Measurements from ENCODE around the gene MTRFR. TPM values are rescaled to one million over a fixed set of nuclear protein-coding genes. Genes with fewer than 3 reads are reported as not detected.
A peak's percentile ranks its signal among the peaks of the same experiment; 100 is the strongest.
"Not testable (repeated sequence)": the region's sequence is repeated elsewhere in the genome, so short reads cannot be mapped to it uniquely, and the experiment has no call there.

MTRFR gene
- total RNA-seq = 10 to 100 TPM; 15.7 to 17.6 TPM
- polyA plus RNA-seq (ENCODE audit: insufficient read length in 2 of 2) = 10 to 100 TPM; 23.5 to 26.5 TPM
- long read RNA-seq, donor 1, transcript C12orf65-201 (3 exons, 2,073 nt) = major isoform, 17 of 559 reads
- long read RNA-seq, donor 1, partial matches to known transcripts = 516 of 559 reads
- long read RNA-seq, donor 1, other reads (novel, unspliced or antisense) = 23 of 559 reads
- long read RNA-seq, donor 2, transcript C12orf65-201 (3 exons, 2,073 nt) = major isoform, 10 of 590 reads
- long read RNA-seq, donor 2, partial matches to known transcripts = 557 of 590 reads
- long read RNA-seq, donor 2, other reads (novel, unspliced or antisense) = 23 of 590 reads
- long read RNA-seq, donor 3, transcript C12orf65-201 (3 exons, 2,073 nt) = major isoform, 7 of 347 reads
- long read RNA-seq, donor 3, partial matches to known transcripts = 317 of 347 reads
- long read RNA-seq, donor 3, other reads (novel, unspliced or antisense) = 21 of 347 reads
- long read RNA-seq, donor 4, transcript C12orf65-201 (3 exons, 2,073 nt) = major isoform, 11 of 1,368 reads
- long read RNA-seq, donor 4, partial matches to known transcripts = 1,293 of 1,368 reads
- long read RNA-seq, donor 4, other reads (novel, unspliced or antisense) = 61 of 1,368 reads

- Histone ChIP-seq H3K27me3 (ENCODE audit: control insufficient read depth, insufficient read depth, low read length) (no peaks in the 10 kb centered on the region), H3K27ac (ENCODE audit: low read depth, low read length) (peak within 1 kb of the TSS; percentile 98), H3K9me3 (ENCODE audit: control insufficient read depth, insufficient read depth, low read length) (no peaks in the 10 kb centered on the region), H3K4me1 (ENCODE audit: control insufficient read depth, insufficient read depth, low read length) (peaks cover 23% of the 10 kb centered on the region), H3K36me3 (ENCODE audit: control insufficient read depth, insufficient read depth, low read length) (peaks cover 14% of the 10 kb centered on the region), H3K4me3 (ENCODE audit: low read depth, low read length) (peak within 1 kb of the TSS; percentile 100)
- peak; percentile 98 to 100 (median 100) for DNase-seq (ENCODE audit: low read depth in 4 of 6, low spot score in 6 of 6)
- 0% methylated on average over 65 of the region's 66 CpGs for WGBS (ENCODE audit: insufficient coverage)
Measured at GRCh38 chr12:123232807-123233504, at the start of gene MTRFR, which contains the start of gene MPHOSPH9. TSS of gene MTRFR (plus strand) at chr12:123233436. CDS start at chr12:123253675, 20,239 bp downstream. TSS of gene MPHOSPH9 (minus strand) at chr12:123233141. CDS start at chr12:123230364, 2,777 bp downstream.

- DNase-seq (ENCODE audit: low read depth in 4 of 6, low spot score in 6 of 6) = no peak
- no peaks in the 10 kb centered on the region for H3K4me1 ChIP-seq (ENCODE audit: control insufficient read depth, insufficient read depth, low read length)
- no peak overlapping the region for H3K4me3 ChIP-seq (ENCODE audit: low read depth, low read length)
- 100% methylated on average over 2 of the region's 6 CpGs for WGBS (ENCODE audit: insufficient coverage)
- H3K9me3 ChIP-seq (ENCODE audit: control insufficient read depth, insufficient read depth, low read length) = no peaks in the 10 kb centered on the region
- no peaks in the 10 kb centered on the region for H3K27me3 ChIP-seq (ENCODE audit: control insufficient read depth, insufficient read depth, low read length)
- H3K27ac ChIP-seq (ENCODE audit: low read depth, low read length) = no peak overlapping the region
- peaks cover 53% of the 10 kb centered on the region for H3K36me3 ChIP-seq (ENCODE audit: control insufficient read depth, insufficient read depth, low read length)
Measured at GRCh38 chr12:123187637-123188036, 45.6 kb upstream of the MTRFR start.

- peak in 2 of 6 donors; percentile 1 to 77 for DNase-seq (ENCODE audit: low read depth in 4 of 6, low spot score in 6 of 6)
- WGBS (ENCODE audit: insufficient coverage) = 67% methylated on average over 1 of the region's 3 CpGs
Measured at GRCh38 chr12:123199936-123200335, 33.3 kb upstream of the MTRFR start.

GRCh38 chr12:123200414-123200813 is 32.8 kb upstream of the MTRFR start:
- Histone ChIP-seq H3K4me3 (ENCODE audit: low read depth, low read length) (no peak overlapping the region), H3K36me3 (ENCODE audit: control insufficient read depth, insufficient read depth, low read length) (peaks cover 43% of the 10 kb centered on the region), H3K4me1 (ENCODE audit: control insufficient read depth, insufficient read depth, low read length) (no peaks in the 10 kb centered on the region), H3K27me3 (ENCODE audit: control insufficient read depth, insufficient read depth, low read length) (no peaks in the 10 kb centered on the region), H3K27ac (ENCODE audit: low read depth, low read length) (no peak overlapping the region), H3K9me3 (ENCODE audit: control insufficient read depth, insufficient read depth, low read length) (no peaks in the 10 kb centered on the region)
- WGBS (ENCODE audit: insufficient coverage) = 93% methylated on average over 3 of the region's 7 CpGs
- DNase-seq (ENCODE audit: low read depth in 4 of 6, low spot score in 6 of 6) = no peak

More at GRCh38 chr12:123199936-123200335, 33.3 kb upstream of the MTRFR start:
- Histone ChIP-seq H3K4me1 (ENCODE audit: control insufficient read depth, insufficient read depth, low read length) (no peaks in the 10 kb centered on the region), H3K27ac (ENCODE audit: low read depth, low read length) (no peak overlapping the region), H3K9me3 (ENCODE audit: control insufficient read depth, insufficient read depth, low read length) (no peaks in the 10 kb centered on the region), H3K27me3 (ENCODE audit: control insufficient read depth, insufficient read depth, low read length) (no peaks in the 10 kb centered on the region), H3K36me3 (ENCODE audit: control insufficient read depth, insufficient read depth, low read length) (peaks cover 43% of the 10 kb centered on the region), H3K4me3 (ENCODE audit: low read depth, low read length) (no peak overlapping the region)

- not testable (repeated sequence) for H3K4me1 ChIP-seq (ENCODE audit: control insufficient read depth, insufficient read depth, low read length); H3K4me3 ChIP-seq (ENCODE audit: low read depth, low read length); H3K27me3 ChIP-seq (ENCODE audit: control insufficient read depth, insufficient read depth, low read length); H3K27ac ChIP-seq (ENCODE audit: low read depth, low read length); DNase-seq (ENCODE audit: low read depth in 4 of 6, low spot score in 6 of 6); H3K9me3 ChIP-seq (ENCODE audit: control insufficient read depth, insufficient read depth, low read length)
- WGBS (ENCODE audit: insufficient coverage) = 90% methylated on average over 2 of the region's 3 CpGs
- H3K36me3 ChIP-seq (ENCODE audit: control insufficient read depth, insufficient read depth, low read length) = peaks cover 66% of the 10 kb centered on the region
Measured at GRCh38 chr12:123206794-123207193, 26.4 kb upstream of the MTRFR start.

GRCh38 chr12:123207815-123208214 is 25.4 kb upstream of the MTRFR start:
- no CpG with 5 or more reads among the region's 7 CpGs for WGBS (ENCODE audit: insufficient coverage)
- not testable (repeated sequence) for H3K27me3 ChIP-seq (ENCODE audit: control insufficient read depth, insufficient read depth, low read length); H3K27ac ChIP-seq (ENCODE audit: low read depth, low read length); DNase-seq (ENCODE audit: low read depth in 4 of 6, low spot score in 6 of 6); H3K4me1 ChIP-seq (ENCODE audit: control insufficient read depth, insufficient read depth, low read length); H3K4me3 ChIP-seq (ENCODE audit: low read depth, low read length); H3K9me3 ChIP-seq (ENCODE audit: control insufficient read depth, insufficient read depth, low read length)
- H3K36me3 ChIP-seq (ENCODE audit: control insufficient read depth, insufficient read depth, low read length) = peaks cover 75% of the 10 kb centered on the region

GRCh38 chr12:123223241-123223668 is 10.0 kb upstream of the MTRFR start:
- Histone ChIP-seq H3K27me3 (ENCODE audit: control insufficient read depth, insufficient read depth, low read length) (no peaks in the 10 kb centered on the region), H3K4me3 (ENCODE audit: low read depth, low read length) (no peak overlapping the region), H3K4me1 (ENCODE audit: control insufficient read depth, insufficient read depth, low read length) (no peaks in the 10 kb centered on the region), H3K36me3 (ENCODE audit: control insufficient read depth, insufficient read depth, low read length) (peaks cover 31% of the 10 kb centered on the region), H3K27ac (ENCODE audit: low read depth, low read length) (no peak overlapping the region), H3K9me3 (ENCODE audit: control insufficient read depth, insufficient read depth, low read length) (no peaks in the 10 kb centered on the region)
- no peak for DNase-seq (ENCODE audit: low read depth in 4 of 6, low spot score in 6 of 6)
- 95% methylated on average over 11 of the region's 11 CpGs for WGBS (ENCODE audit: insufficient coverage)

GRCh38 chr12:123225443-123225842 is 7.8 kb upstream of the MTRFR start:
- H3K27ac ChIP-seq (ENCODE audit: low read depth, low read length) = no peak overlapping the region
- H3K27me3 ChIP-seq (ENCODE audit: control insufficient read depth, insufficient read depth, low read length) = no peaks in the 10 kb centered on the region
- H3K36me3 ChIP-seq (ENCODE audit: control insufficient read depth, insufficient read depth, low read length) = peaks cover 18% of the 10 kb centered on the region
- WGBS (ENCODE audit: insufficient coverage) = 100% methylated on average over 2 of the region's 2 CpGs
- no peak for DNase-seq (ENCODE audit: low read depth in 4 of 6, low spot score in 6 of 6)
- H3K4me1 ChIP-seq (ENCODE audit: control insufficient read depth, insufficient read depth, low read length) = no peaks in the 10 kb centered on the region
- H3K4me3 ChIP-seq (ENCODE audit: low read depth, low read length) = no peak overlapping the region
- H3K9me3 ChIP-seq (ENCODE audit: control insufficient read depth, insufficient read depth, low read length) = no peaks in the 10 kb centered on the region

- Histone ChIP-seq H3K4me1 (ENCODE audit: control insufficient read depth, insufficient read depth, low read length) (peaks cover 3% of the 10 kb centered on the region), H3K9me3 (ENCODE audit: control insufficient read depth, insufficient read depth, low read length) (no peaks in the 10 kb centered on the region), H3K27me3 (ENCODE audit: control insufficient read depth, insufficient read depth, low read length) (no peaks in the 10 kb centered on the region), H3K36me3 (ENCODE audit: control insufficient read depth, insufficient read depth, low read length) (peaks cover 7% of the 10 kb centered on the region), H3K27ac (ENCODE audit: low read depth, low read length) (no peak overlapping the region), H3K4me3 (ENCODE audit: low read depth, low read length) (no peak overlapping the region)
- DNase-seq (ENCODE audit: low read depth in 4 of 6, low spot score in 6 of 6) = no peak
- 67% methylated on average over 1 of the region's 5 CpGs for whole genome bisulfite sequencing (ENCODE audit: insufficient coverage)
Measured at GRCh38 chr12:123227581-123228258, 5.5 kb upstream of the MTRFR start.

Data from spinal cord (tissue), 10 donors.